Activated naive CD8-positive, alpha-beta T cell treated with anti-CD3 and anti-CD28 coated beads for 36 hours (primary cell): ENCODE results near the gene TECPR1. TPM values are rescaled to one million over a fixed set of nuclear protein-coding genes. Genes with fewer than 3 reads are reported as not detected.

Source experiments
- DNase-seq: peaks from one replicate; pipeline ENCODE4 v3.0.0; 2021
- H3K27ac Mint-ChIP-seq: one replicate; pipeline ENCODE4 v1.8.0; 2022; ENCODE audit warnings: mild to moderate bottlenecking, moderate library complexity, mixed read lengths
- H3K27me3 Mint-ChIP-seq: one replicate; pipeline ENCODE4 v1.8.0; 2022; ENCODE audit warnings: mild to moderate bottlenecking, mixed read lengths
- H3K36me3 Mint-ChIP-seq: one replicate; pipeline ENCODE4 v1.8.0; 2021; ENCODE audit warnings: mild to moderate bottlenecking, mixed read lengths
- H3K4me1 Mint-ChIP-seq: one replicate; pipeline ENCODE4 v1.8.0; 2021; ENCODE audit warnings: mixed read lengths
- H3K4me3 Mint-ChIP-seq: one replicate; pipeline ENCODE4 v1.8.0; 2022; ENCODE audit warnings: mild to moderate bottlenecking, moderate library complexity, mixed read lengths
- H3K9me3 Mint-ChIP-seq: one replicate; pipeline ENCODE4 v1.8.0; 2022; ENCODE audit warnings: mixed read lengths
- total RNA-seq, 2 experiments: library from RNA; stranded (reverse); gene quantifications; one replicate each; pipeline ENCODE4 v1.2.3, GENCODE V29; 2021

Gene TECPR1
- total RNA-seq, result 10 to 100 TPM; 18.3 to 25.6 TPM

DNA sequence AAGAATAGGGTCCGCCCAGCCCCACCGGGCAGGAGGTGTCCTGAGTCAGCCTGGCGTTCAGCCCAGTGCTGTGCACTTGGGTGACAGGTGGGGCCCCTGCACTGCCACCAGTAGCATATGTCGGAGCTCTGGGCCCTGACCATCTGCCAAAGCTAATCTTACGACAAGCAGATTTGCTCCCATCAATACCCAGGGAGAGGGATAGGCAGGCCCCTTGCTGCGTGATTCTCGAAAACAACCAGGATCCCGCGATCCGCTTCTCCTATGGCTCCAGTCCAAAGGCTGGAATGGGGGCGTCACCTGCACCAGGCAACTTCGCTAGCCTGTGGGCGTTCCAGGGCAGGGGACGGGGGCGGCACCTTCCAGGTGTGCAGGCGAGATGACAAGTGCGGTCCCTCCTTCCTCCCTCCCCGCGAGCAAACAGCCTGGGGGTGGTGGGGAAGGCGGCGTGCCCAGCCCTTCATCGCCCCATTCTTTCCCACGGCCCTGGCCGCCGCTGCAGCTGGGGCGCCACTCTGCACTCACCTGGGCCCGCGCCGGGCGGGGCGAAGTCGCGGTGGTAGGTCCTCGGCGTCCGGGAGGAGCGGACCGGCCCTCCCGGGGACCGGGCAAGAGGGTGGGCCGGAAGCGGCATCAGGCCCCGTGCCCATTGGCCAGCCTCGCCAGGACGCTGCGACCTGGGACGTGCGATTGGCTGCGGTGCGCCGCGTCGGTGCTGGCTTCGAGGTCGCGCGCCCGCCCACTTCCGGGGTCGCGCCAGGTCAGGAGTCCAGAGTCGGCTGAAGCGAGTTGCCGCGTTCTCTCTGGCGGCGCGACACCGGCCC, at the start of gene TECPR1:
Gene TECPR1 (minus strand): TSS at position 632 of the 824 bp plus-strand sequence. CDS start 6,086 bp downstream, outside the sequence.
- H3K4me1 Mint-ChIP-seq, result peaks cover 44% of the 10 kb centered on the region

DNA sequence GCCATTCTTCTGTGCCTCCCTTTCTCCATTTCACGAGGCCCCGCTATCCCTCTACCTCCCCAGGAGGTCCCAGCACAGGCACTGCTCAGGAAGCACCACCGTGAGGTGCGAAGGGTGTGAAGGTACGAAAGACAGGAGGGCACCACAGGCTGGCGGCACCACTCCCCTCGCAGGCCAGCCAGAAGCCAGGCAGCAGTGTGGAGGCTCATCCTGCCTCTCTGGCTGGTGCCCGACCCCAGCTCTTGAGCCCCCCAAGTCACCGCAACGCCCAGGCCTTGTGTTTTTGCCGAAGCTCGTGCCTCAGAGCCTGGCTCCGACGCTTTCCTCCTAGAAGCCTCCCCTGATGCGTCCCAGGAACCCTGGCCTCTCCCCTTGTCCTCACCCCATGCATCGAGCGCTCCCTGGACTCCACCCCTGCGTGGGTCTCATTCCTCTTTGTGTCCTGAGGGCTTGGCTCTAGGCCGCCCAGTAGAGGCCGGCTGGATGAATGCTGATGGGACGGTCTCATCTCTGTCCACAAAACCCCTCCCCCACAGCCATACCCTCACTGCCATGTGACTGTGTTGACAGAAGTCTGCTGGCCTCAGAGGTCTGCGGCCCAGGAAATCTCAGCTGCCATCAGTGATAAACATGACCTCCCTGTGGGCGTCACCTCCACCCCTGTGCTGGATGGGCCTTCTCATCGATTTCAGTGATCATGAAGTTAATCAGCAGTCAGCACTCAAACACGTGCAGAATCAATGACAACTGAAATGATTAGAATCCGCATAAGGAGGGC, 48.8 kb upstream of the TECPR1 start:
- Mint-ChIP-seq H3K4me1 (no peaks in the 10 kb centered on the region), H3K4me3 (no peak overlapping the region), H3K27ac (no peak overlapping the region), H3K36me3 (no peaks in the 10 kb centered on the region), H3K27me3 (no peaks in the 10 kb centered on the region), H3K9me3 (no peaks in the 10 kb centered on the region)
- DNase-seq, result no peak

More for the DNA sequence above, at the start of gene TECPR1:
- Mint-ChIP-seq H3K36me3 (peaks cover 20% of the 10 kb centered on the region), H3K27ac (peak within 1 kb of the TSS; percentile 95), H3K27me3 (no peaks in the 10 kb centered on the region), H3K4me3 (peak within 1 kb of the TSS; percentile 96), H3K9me3 (no peaks in the 10 kb centered on the region)
- peak; percentile 93 for DNase-seq

DNA sequence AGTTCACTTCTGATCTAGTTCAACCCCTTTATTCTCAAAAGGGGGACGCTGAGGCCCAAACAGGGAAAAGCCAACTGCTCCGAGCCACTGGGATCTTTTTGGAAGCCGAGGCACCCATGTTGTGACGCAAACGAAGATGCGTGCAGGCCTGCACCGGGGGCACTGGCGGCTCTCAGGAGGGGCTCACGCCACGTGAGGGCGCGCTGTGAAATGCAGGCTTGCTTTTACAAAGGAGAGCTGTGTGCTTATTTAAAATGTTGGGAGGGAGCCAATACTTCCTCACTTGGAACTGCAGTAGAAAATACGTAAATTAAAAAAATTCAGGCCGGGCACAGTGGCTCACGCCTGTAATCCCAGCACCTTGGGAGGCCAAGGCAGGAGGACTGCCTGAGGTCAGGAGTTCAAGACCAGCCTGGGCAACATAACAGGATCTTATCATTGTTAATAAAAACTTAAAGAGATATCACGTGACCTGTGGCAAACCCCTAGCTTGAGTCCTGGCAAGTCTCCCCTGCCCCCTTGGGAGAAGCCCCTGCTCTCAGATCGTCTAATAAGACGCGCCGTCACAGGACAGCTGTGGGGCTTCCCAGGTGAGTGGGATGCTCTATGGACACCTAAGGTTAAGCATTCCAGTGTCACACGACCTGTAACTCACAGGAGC, 45.7 kb upstream of the TECPR1 start:
- H3K4me1 Mint-ChIP-seq, result no peaks in the 10 kb centered on the region
- H3K27ac Mint-ChIP-seq, result no peak overlapping the region
- no peak for DNase-seq
- H3K9me3 Mint-ChIP-seq, result no peaks in the 10 kb centered on the region
- no peak overlapping the region for H3K4me3 Mint-ChIP-seq
- H3K27me3 Mint-ChIP-seq, result no peaks in the 10 kb centered on the region
- H3K36me3 Mint-ChIP-seq, result no peaks in the 10 kb centered on the region

DNA sequence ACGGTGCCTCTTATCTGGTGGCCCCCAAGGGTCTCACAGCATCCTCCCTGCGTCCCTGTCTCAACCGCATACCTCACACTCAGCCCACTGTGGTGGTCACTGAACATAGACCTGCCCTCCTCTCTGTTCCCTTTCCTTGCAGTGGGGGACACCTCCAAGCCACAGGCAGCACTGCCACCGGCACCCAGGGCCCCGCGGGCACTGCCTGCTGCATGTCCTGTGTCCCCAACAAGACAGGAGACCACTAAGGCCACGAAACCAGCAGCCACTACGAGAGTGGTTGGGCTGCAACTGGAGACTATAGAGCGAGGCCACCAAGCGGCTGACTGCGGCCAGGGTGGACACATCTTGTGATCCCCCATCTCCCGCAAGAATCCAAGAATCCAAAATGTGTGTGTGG, 44.8 kb upstream of the TECPR1 start:
- no peak for DNase-seq
- Mint-ChIP-seq H3K9me3 (no peaks in the 10 kb centered on the region), H3K36me3 (peaks cover 3% of the 10 kb centered on the region), H3K4me1 (no peaks in the 10 kb centered on the region), H3K27me3 (no peaks in the 10 kb centered on the region), H3K27ac (no peak overlapping the region), H3K4me3 (no peak overlapping the region)

GRCh38 chr7:98295467-98296192, 43.6 kb upstream of the TECPR1 start:
- no peak overlapping the region for H3K27ac Mint-ChIP-seq
- DNase-seq, result no peak
- H3K4me3 Mint-ChIP-seq, result no peak overlapping the region
- H3K9me3 Mint-ChIP-seq, result no peaks in the 10 kb centered on the region
- H3K4me1 Mint-ChIP-seq, result no peaks in the 10 kb centered on the region
- no peaks in the 10 kb centered on the region for H3K27me3 Mint-ChIP-seq
- H3K36me3 Mint-ChIP-seq, result peaks cover 3% of the 10 kb centered on the region

GRCh38 chr7:98294798-98295382, 42.9 kb upstream of the TECPR1 start:
- H3K4me3 Mint-ChIP-seq, result no peak overlapping the region
- peaks cover 3% of the 10 kb centered on the region for H3K36me3 Mint-ChIP-seq
- H3K27me3 Mint-ChIP-seq, result no peaks in the 10 kb centered on the region
- H3K9me3 Mint-ChIP-seq, result no peaks in the 10 kb centered on the region
- H3K4me1 Mint-ChIP-seq, result no peaks in the 10 kb centered on the region
- no peak overlapping the region for H3K27ac Mint-ChIP-seq
- DNase-seq, result peak; percentile 30

DNA sequence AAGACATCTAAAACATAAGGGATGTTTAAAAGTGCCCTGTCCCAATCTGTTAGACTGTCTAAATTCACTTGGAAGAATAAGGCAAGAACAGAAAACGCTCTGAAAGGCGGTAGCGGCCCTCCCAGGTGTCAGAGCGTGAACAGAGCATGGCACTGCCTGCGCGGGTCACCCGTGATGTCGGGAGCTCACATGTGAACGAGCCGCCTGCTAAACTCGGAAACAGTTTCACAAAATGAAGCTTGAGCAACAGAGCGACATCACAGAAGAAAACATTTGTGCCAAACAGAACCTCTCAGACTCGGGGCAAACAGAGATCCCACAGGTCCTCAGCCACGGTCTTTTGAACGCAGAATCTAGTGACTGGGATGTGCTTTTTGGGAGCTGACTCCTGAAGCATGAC, 42.3 kb upstream of the TECPR1 start:
- no peak overlapping the region for H3K27ac Mint-ChIP-seq
- H3K4me1 Mint-ChIP-seq, result no peaks in the 10 kb centered on the region
- H3K27me3 Mint-ChIP-seq, result no peaks in the 10 kb centered on the region
- peaks cover 3% of the 10 kb centered on the region for H3K36me3 Mint-ChIP-seq
- H3K9me3 Mint-ChIP-seq, result no peaks in the 10 kb centered on the region
- no peak overlapping the region for H3K4me3 Mint-ChIP-seq
- DNase-seq, result no peak

- H3K4me1 Mint-ChIP-seq, result no peaks in the 10 kb centered on the region
- no peak for DNase-seq
These were observed 41.7 kb upstream of the TECPR1 start for GRCh38 chr7:98293746-98294145.

GRCh38 chr7:98293265-98293664, 41.2 kb upstream of the TECPR1 start:
- Mint-ChIP-seq H3K36me3 (peaks cover 4% of the 10 kb centered on the region), H3K4me1 (no peaks in the 10 kb centered on the region), H3K9me3 (no peaks in the 10 kb centered on the region), H3K4me3 (no peak overlapping the region), H3K27me3 (no peaks in the 10 kb centered on the region), H3K27ac (no peak overlapping the region)
- no peak for DNase-seq

More at GRCh38 chr7:98293746-98294145, 41.7 kb upstream of the TECPR1 start:
- no peaks in the 10 kb centered on the region for H3K27me3 Mint-ChIP-seq
- peaks cover 3% of the 10 kb centered on the region for H3K36me3 Mint-ChIP-seq
- no peak overlapping the region for H3K27ac Mint-ChIP-seq
- H3K4me3 Mint-ChIP-seq, result no peak overlapping the region
- no peaks in the 10 kb centered on the region for H3K9me3 Mint-ChIP-seq

GRCh38 chr7:98291717-98292116, 39.7 kb upstream of the TECPR1 start:
- Mint-ChIP-seq H3K4me1 (no peaks in the 10 kb centered on the region), H3K9me3 (no peaks in the 10 kb centered on the region), H3K27ac (no peak overlapping the region), H3K36me3 (peaks cover 4% of the 10 kb centered on the region), H3K27me3 (no peaks in the 10 kb centered on the region), H3K4me3 (no peak overlapping the region)
- no peak for DNase-seq

DNA sequence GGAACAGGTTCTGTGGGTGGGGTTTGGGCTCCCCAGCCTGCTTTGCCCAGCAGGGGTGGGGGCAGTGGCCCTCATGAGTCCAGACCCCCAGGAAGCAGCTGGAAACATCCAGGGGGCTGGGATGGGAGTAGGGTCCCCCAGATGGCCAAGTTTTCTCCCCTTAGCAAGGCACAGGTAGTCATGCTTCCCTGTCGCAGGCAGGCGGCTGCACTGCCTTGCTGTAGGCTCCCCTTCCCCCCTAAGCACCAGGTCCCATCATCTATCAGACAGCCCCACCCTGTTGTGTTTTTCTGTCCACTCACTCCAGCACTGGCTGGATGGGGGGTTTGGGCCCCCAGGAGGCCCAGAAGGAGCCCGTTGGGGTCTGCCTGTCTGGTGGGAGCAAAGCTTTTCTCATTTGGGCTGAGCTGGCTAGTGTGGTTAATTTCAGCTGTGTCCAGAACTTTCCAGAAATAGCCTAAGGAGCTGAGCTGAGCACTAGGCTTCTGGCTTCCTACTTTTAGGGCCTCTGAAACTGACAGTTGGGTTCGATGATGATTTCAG, 37.4 kb upstream of the TECPR1 start:
- no peaks in the 10 kb centered on the region for H3K9me3 Mint-ChIP-seq
- no peak for DNase-seq
- peak overlapping the region; percentile 42 for H3K27ac Mint-ChIP-seq
- no peak overlapping the region for H3K4me3 Mint-ChIP-seq
- peaks cover 7% of the 10 kb centered on the region for H3K4me1 Mint-ChIP-seq
- peaks cover 7% of the 10 kb centered on the region for H3K36me3 Mint-ChIP-seq
- H3K27me3 Mint-ChIP-seq, result no peaks in the 10 kb centered on the region

DNA sequence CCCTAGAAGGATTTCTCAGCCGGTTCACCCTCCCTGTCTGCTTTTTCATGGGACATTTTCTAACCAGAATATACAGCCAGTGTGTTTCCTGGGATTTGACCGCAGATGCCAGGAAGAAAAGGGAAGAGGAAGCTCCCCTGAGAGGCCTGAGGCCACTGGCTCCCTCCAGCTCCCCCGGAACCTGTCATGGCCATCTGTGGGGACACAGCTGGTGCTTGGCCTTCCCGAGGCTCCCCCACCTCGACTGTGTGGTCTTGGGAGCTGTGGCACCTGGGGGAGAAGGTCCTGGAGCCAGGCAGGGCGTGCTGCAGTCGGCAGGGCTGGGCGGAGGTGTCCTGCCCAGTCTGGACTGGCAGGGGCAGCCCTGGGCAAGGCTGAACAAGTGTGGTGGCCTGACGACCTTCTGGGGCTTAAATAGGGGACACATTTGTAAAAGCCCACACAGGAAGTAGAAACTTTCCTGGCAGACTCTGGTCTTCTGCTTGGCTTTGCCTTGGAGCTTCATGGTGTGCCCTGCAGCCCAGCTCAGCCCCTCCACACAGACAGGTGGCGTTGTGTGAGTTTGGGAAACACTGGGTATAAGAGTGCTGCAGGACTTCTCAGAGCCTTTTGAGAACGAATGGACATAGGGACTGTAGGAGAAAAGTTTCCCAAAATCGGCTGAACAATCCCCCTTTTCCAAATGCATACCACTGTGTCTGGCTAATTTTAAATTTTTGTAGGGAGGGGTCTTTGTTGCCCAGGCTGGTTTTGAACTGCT, 36.2 kb upstream of the TECPR1 start:
- no peak for DNase-seq
- Mint-ChIP-seq H3K9me3 (no peaks in the 10 kb centered on the region), H3K4me1 (peaks cover 15% of the 10 kb centered on the region), H3K36me3 (peaks cover 7% of the 10 kb centered on the region), H3K27me3 (no peaks in the 10 kb centered on the region), H3K27ac (peak overlapping the region; percentile 60), H3K4me3 (no peak overlapping the region)

GRCh38 chr7:98287486-98287959, 35.5 kb upstream of the TECPR1 start:
- no peak for DNase-seq
- H3K4me3 Mint-ChIP-seq, result no peak overlapping the region
- H3K9me3 Mint-ChIP-seq, result no peaks in the 10 kb centered on the region
- peaks cover 7% of the 10 kb centered on the region for H3K36me3 Mint-ChIP-seq
- no peaks in the 10 kb centered on the region for H3K27me3 Mint-ChIP-seq
- no peak overlapping the region for H3K27ac Mint-ChIP-seq
- peaks cover 22% of the 10 kb centered on the region for H3K4me1 Mint-ChIP-seq
